HG02884 (cell line): ENCODE results near the gene GOLPH3.
A peak's percentile ranks its signal among the peaks of the same experiment; 100 is the strongest.
"Not testable (repeated sequence)": the region's sequence is repeated elsewhere in the genome, so short reads cannot be mapped to it uniquely, and the experiment has no call there.

ENCODE experiments used
- ATAC-seq: cut with Tn5 transposase; IDR thresholded peaks from one replicate; pipeline ENCODE4 v1.9.1; 2021; ENCODE audit warnings: mild to moderate bottlenecking, moderate library complexity; ENCODE audit not compliant: unreplicated experiment

GOLPH3 gene

DNA sequence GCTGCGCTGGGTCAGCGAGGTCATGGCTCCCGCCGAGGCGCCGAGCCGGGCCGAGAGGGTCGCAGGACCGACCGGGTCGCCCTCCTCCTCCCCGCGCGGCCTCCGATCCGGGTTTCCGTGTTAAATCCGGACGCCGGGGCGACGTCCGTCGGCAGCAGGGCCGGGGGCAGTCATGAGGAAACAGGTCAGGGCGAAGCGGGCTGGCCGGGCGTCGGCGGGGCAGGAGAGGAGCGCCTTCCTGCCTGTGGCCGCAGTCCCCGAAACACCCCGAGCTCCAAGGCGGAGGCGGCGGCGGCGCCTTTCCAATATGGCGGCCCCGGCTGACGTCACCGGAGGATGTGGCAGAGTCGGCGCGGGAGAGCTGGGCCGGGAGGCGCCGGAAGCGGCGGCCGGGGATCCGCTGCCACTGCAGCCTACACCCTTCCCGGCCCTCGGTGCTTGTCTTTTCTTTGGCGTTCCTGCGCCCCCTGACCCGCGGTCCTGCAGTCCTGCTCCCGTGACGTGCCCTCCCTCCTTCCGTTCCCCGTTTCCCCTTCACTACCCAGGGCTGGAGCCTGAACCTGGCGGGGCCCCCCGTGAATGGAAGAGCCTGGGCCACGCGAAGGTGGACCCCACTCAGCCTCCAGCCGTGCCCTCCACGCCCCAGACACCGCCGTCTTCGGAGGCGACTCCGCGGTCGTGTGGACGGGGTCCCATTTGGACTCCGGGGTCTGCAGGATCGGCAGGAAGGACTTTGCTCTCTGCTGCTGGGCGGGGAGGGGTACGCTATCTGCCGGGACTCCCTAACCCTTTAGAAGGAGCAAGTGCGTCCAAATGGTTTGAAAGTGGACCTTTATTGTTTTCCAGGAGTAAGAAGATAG, at the start of gene GOLPH3:
Gene GOLPH3 (minus strand): TSS at position 309 of the 860 bp plus-strand sequence. CDS start 285 bp downstream, at position 24.
- peak; percentile 62 for ATAC-seq

DNA sequence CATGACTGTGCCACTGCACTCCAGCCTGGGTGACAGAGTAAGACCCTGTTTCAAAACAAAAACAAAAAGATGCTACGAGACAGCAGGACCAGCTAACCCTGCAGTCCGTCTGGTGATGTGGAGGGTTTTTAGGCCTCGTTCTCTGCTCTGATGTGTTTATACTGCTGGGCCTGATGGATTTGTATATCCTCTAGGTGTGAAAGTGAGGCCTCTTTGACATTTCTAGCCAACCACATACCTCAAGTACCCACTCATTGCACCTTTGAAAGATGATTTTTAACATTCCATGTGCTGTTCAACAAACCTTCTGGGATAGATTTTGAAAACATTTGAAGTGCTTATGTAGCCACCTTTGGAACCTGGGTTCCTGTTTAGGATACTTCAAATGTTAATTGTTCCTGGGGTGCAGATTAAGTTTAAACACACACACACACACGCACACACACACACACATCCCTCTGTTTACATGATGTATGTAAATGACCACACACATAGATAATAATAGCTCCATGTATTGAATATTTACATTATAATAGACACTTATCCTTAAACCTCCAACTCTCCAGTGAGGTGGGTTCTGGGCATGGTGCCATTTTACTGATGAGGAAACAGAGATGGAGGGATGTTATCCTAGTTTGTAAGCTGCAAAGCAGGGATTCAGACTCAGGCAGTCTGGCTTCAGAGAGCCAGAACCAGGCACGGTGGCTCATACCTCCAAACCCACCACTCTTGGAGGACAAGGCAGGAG, 48.8 kb upstream of the GOLPH3 start:
- ATAC-seq: no peak

DNA sequence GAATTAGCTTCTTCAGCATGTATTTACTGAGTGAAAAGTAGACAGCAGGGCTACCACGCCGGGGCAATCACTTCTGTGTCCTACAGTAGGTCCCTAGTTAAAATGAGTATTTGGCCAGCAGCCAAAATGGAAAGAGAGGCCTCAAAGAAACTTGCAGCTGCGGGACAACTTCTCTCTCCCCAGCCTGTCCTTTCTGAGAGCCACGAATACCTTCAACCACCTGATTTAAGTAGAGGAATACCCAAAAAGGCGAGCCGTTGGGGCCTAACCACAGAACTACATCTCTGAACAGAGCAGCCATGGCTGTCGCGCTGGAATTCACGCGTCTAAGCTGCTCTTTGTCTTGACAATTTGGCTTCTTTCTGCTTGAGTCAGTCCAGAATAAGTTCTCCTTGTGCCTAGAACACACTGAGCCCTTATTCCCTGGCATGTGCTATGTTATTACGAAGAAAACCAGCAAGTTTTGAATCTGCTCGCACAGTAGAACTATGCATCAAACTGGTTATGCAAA, 43.8 kb upstream of the GOLPH3 start:
- ATAC-seq: no peak

DNA sequence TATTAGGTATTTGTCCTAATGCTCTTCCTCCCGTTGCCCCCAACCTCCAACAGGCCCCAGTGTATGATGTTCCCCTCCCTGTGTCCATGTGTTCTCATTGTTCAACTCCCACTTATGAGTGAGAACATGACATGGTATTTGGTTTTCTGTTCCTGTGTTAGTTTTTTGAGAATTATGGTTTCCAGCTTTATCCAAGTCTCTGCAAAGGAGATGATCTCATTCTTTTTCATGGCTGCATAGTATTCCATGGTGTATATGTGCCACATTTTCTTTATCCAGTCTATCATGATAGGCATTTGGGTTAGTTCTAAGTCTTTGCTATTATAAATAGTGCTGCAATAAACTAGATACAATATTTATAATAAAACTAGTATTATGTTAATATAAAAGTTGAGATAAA, 40.2 kb upstream of the GOLPH3 start:
- ATAC-seq: not testable (repeated sequence)

DNA sequence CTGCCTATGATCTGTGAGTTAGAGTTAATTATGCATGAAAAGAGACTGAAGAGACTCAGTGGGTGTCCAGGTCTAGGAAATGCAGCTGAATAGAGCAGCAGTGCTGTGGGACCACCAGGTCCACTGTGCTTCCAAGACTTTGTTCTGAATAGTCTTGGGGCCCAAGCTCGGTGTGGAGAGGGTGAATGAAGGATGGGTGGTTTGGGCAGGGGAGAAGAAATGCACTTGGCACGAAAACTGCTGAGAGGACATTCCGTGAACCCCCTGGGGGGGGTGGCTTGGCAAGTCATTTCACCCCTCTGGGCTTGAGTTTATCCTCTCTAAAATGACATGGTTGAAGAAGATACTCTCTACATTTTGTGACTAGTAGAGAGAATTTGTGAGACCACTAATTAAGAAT, 36.0 kb upstream of the GOLPH3 start:
- no peak for ATAC-seq

DNA sequence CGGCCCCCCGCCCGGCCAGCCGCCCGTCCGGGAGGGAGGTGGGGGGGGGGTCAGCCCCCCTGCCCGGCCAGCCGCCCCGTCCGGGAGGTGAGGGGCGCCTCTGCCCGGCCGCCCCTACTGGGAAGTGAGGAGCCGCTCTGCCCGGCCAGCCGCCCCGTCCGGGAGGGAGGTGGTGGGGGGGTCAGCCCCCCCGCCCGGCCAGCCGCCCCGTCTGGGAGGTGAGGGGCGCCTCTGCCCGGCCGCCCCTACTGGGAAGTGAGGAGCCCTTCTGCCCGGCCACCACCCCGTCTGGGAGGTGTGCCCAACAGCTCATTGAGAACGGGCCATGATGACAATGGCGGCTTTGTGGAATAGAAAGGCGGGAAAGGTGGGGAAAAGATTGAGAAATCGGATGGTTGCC, 34.7 kb upstream of the GOLPH3 start:
- ATAC-seq: not testable (repeated sequence)

DNA sequence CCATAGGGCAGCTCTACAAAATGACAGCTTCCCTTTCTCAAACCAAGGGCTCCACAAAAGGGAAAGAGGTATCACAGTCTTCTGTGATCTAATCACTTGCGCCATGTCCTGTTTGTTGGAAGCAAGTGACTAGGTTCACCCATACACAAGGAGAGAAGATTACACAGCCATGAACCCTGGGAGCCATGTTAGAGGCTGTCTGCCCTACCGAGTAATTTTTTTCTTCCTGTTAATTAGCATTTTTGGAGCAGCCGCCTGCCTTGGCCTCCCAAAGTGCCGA, 33.2 kb upstream of the GOLPH3 start:
- ATAC-seq: no peak

DNA sequence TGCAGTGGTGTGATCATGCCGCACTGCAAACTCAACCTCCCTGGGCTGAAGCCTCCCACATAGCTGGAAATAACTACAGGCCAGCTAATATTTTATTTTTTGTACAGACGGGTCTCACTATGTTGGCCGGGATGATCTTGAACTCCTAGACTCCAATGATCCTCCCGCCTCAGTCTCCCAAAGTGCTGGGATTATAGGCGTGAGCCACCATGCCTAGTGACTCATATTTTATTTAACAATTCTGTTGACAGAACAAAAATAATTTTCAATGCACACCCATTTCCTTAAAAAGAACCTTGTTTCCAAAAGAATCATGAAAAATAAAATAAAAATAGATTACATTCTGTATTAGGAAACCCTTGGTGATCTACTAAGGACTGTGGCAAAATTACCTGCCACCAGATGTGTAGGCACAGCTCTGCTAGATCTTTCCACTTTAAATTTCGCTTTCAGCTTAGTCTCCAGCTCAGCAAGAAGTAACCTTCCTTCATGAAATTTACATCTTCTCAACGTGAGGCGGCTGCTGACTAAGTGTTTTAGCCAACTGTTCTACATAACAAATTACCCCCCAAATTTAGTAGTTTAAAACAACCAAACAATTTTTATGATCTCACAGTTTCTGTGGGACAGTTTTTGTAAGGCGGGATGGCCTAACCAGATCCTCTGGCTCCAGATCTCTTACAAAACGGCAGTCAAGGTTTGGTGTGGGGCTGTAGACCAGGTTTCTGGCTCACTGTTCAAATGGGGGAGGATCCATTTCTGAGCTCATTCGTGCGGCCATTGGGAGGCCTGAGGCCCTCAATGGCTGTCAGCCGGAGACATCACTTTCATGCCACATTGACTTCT, 32.6 kb upstream of the GOLPH3 start:
- ATAC-seq: no peak

DNA sequence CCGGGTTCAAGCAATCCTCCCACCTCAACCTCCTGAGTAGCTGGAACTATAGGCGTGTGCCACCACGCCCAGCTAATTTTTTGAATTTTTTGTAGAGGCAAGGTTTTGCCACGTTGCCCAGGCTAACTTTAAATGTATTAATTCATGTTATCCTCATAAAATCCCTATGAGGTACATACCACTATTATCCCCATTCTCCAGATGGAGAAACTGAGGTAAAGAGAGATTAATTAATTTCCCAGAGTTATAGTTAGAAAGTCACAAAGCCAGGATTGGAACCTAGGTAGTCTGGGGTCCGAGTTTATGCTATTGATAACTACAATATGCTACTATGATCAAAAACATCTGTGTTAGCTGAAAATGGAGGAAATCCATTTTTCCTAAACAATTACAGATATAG, 31.9 kb upstream of the GOLPH3 start:
- ATAC-seq: no peak

DNA sequence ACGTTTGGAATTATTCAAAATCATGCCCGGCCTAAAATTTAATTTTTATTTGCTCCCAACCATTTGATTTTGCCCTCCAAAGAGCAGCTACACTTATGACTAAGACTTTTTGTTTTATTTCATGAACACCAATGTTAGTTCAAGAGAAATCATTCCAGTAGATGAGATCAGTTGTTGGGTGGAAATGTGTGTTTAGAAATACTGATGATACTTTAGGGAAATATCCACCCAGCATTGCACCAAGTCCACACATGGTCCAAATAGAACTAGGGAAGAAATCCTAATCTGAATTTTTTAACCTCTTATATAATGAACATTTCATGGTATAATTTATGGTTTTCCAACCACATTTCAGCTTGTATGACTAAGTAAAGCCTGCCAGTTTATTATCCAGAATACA, 28.3 kb upstream of the GOLPH3 start:
- no peak for ATAC-seq

DNA sequence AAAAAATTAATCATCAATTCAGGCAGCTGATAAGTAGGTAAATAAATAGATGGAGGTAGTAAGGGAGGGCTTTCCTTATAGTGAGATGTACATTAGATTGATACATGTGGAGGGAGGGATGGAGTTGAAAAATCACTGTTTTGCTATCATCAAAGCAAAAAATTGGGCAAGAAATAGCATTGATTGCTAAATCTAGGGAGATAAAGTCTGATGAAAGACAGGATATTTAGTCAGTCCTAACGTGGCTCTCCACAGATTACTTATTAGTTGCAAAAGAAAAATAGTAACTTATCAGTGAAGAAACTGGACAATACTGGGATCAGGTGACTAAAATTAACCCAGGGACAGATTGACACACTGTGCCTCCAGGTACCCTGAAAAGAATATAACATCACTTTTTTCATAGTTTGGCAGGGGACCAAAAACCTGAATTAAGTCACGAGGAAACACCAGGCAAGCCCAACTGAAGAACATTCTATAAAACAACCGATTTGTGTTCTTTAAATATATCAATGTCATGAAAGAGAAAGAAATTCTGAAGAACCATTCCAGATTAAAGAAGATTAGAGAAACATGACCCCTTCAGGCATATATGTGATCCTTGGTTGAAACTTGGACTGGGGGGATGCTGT, 27.1 kb upstream of the GOLPH3 start:
- ATAC-seq: no peak

DNA sequence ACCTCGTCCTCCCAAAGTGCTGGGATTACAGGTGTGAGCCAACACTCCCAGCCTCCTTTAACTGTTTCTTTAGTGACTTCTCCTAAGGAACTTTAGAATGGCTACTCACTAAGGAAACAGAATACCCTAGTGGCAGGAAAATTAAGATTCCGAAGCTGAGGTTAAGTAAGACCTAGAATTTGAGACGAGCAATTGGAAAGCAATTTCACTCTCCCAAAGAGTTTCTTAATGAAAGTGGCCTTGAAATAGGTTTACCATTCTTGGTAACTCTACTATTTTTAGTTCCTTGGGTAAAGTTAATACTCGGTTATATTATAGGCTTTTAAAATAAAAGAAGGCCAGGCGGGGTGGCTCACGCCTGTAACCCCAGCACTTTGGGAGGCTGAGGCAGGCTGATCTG, 22.9 kb upstream of the GOLPH3 start:
- ATAC-seq: no peak

DNA sequence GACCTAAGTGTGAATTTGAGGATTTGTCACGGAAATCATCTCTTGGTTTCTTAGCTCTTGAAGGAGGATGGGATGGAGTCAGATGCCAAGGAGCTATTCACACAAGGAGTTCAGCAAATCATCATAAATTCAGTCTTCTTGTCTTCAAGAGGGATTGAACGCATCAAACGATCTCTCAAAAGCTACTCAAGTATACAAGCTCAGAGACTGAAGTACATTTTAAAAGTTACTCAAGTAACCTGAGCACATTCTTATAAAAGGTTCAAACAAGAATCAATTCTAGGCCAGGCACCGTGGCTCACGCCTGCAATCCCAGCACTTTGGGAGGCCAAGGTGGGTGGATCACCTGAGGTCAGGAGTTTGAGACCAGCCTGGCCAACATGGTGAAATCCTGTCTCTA, 21.1 kb upstream of the GOLPH3 start:
- no peak for ATAC-seq

DNA sequence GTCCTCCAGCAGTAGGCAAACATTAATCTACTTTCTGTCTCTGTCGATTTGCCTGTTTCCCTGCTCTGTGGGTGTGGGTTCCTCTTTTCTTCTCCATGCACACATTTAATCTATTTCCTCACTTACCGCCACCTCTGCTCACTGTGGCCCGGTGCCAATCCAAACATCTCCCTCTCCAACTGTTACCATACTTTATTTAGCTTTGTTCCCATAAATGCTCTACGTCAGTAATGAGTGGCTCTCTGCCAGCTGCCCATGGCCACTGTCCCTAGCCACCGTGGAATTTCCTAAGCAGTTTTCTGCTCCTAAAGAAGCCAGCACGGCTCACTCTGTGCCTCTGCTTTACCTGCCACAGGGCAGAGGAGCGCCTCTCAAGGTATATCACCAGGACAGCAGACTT, 19.5 kb upstream of the GOLPH3 start:
- ATAC-seq: no peak

DNA sequence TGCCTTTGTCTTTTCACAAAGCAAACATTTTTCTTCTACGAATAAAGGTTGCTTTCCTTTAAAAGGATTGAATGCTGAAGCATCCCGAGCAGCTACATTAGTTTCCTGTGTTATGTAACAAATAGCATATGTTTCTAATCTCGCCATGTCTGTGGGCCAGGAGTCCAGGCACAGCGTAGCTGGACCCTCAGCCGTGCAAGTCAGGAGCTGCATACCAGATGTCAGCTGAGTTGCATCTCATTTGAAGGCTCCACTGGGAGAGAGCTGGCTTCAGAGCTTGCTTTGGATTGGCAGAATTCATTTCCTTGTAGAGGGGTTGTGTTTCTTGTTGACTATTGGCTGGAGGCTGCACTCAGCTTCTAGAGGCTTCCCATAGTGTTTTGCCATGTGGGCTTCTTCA, 16.0 kb upstream of the GOLPH3 start:
- ATAC-seq: no peak

DNA sequence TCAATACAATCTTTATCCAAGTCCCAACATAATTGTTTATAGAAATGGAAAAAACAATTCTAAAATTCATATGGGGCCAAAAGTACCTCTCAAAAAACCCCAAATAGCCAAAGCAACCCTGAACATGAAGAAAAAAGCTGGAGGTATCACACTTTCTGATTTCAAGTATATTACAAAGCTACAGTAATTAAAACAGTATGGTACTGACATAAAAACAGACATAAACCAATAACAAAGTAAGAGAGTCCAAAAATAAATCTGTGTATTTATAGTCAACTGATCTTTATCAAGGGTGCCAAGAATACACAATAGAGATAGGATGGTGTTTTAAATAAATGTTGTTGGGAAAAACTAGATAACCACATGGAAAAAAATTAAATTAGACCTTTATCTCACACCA, 13.6 kb upstream of the GOLPH3 start:
- ATAC-seq: no peak

DNA sequence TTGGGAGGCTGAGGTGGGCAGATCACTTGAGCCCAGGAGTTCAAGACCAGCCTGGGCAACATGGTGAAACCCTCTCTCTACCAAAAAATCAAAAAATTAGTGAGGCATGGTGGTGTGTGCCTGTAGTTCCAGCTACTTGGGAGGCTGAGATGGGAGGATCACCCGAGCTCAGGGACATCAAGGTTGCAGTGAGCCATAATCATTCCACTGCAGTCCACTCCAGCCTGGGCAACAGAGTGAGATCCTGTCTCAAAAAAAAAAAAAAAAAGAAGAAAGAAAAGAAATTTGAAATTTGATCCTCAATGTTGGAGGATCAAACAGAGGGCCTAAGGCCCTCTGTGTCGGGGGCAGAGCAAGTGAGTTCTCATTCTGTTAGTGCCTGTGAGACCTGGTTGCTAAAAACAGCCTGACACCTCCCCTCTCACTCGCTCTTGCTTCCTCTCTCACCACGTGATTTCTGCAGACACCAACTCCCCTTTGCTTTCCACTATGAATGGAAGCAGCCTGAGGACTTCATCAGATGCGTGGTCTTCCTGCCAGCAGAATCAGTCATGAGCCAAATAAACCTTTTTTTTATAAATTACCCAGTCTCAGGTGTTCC, 8.4 kb upstream of the GOLPH3 start:
- peak; percentile 72 for ATAC-seq

DNA sequence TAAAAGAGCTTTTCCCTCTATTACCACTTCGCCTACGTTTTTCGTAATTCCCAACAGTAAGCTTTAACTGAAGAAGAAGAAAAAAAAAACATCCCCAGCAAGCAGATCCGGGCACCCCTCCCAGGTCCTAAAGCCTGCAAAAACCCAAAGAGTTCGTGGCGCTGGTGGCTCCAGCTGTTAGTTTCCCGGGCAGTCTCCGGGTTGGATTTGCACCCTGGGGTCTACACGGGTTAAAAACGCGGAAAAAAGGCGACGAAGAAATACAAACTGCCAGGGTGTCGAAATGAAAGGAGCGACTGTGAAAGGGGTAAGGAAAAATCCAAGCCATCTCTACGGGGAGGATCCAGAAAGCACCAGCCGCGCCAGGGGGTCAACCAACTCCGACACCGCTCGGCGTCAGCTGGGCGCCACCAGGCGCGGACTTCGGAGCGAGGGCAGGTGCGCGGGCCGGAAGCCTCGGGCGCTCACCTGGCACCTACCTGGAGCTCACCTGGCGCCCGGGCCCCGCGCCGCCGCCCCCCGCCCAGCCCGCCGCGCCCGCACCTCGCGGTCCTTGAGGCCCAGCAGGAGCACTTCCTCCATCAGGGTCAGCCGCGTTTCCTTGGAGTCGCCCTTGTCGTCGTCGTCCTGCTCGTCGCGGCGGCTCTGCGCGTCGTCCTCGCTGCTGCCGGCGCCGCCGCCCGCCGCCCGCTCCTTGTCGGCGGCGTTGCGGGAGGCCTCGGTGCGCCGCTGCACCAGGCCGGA, 680 bp downstream of the GOLPH3 start:
- ATAC-seq: peak; percentile 19

DNA sequence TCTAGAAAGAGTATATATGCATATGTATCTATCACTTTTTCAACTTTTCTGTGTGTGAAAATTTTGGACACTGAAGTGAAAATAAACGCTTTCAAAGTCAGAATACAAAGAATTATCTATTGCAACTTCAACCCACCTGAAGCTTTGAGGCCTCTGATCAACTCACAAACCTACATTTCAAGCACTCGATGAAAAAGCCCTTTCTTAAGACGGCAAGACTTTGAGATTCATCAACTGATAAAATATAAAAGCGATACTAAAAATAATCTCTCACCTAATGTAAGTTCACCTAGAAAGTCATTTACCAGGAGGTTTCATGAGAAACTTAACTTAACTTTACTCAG, 1.2 kb downstream of the GOLPH3 start:
- ATAC-seq: no peak
